Amniotic stem cell (primary cell): ENCODE results near the gene RTN4IP1.

ENCODE experiments used
- DNase-seq: peaks from one replicate; lab custom pipeline; 2025; lab: John Stamatoyannopoulos, UW

RTN4IP1 gene, protein sequence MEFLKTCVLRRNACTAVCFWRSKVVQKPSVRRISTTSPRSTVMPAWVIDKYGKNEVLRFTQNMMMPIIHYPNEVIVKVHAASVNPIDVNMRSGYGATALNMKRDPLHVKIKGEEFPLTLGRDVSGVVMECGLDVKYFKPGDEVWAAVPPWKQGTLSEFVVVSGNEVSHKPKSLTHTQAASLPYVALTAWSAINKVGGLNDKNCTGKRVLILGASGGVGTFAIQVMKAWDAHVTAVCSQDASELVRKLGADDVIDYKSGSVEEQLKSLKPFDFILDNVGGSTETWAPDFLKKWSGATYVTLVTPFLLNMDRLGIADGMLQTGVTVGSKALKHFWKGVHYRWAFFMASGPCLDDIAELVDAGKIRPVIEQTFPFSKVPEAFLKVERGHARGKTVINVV

DNA sequence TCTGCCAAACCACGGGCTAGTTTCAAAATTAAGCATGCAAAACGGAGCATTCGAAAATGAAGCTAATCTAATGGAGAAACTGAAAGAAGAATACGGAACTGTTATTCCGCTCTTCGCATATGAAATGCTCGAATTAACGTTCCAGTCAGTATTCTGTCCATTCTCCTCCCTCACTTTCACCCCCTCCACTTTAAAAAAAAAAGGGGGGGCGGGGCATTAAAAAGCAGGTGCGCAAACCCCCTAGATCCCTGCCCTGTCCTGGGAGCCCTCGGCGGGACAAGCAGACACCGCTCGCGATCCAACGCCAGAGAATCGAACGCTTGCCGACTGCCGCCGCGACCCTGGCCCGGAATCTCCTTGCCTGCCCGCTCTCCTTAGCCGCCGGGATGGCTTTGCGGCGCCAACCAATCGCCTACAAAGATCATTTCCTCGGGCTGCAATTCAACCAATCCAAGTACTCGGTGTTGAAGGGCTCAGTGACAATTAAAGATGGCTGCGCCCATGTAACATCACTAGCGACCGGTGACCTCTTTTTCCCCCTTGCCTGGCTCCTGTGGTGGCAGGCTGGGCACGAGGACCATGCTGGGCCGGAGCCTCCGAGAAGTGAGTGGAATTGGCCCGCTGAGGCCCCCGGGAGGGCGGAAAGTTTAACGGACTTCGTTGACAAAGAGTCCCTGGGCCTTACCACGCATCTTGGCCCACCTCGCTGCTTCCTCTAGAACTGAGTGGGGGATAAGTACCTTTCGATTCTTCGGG, at the start of gene RTN4IP1, which contains the start of gene QRSL1:
Gene RTN4IP1, minus strand, starts transcription at position 396 of the 756 bp plus-strand sequence. CDS start 477 bp downstream, outside the sequence.
Gene QRSL1, plus strand, starts transcription at position 476 of the 756 bp plus-strand sequence. Its CDS starts 104 bp downstream, at position 580.
- peak; percentile 85 for DNase-seq

DNA sequence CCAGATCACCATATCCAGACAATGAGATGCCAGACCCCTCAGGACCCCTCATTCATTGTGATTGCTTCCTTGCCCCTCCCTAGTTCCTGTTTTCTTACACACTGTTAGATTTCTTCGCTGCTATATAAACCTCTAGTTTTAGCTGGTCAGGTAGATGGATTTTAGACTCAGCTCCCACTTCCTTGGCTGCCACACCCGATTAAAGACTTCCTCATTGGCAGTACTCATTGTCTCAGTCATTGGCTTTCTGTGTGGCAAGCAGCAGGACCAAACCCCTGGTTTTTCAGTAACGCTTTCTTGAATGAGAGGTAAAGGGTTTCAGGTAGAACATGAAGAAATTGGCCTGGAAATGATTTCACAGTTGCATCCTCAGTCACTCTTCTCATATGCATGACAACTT, 48.0 kb upstream of the RTN4IP1 start:
- no peak for DNase-seq

DNA sequence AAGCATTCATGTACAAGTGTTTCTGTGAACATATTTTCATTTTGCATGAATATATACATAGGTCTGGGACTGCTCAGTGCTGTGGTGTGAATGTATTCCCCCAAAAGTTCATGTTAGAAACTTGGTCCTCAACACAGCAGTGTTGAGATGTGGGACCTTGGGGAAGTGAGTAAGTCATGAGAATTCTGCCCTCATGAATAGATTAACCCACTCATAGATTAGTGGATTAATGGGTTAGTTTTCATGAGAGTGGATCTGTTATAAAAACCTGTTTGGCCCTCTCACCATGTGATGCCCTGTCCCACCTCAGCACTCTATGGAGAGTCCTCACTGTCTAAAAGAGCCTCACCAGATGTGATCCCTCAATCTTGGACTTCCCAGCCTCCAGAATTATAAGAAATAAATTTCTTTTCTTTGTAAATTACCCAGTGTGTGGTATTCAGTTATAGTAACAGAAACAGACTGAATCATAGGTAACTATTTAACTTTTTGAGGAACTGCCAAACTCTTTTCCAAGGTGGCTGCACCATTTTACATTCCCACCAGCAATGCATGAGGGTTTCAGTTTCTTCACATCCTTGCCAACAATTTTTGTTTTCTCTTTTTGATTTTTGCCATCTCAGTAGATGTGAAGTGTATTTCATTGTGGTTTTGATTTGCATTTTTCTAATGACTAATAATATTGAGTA, 45.4 kb upstream of the RTN4IP1 start:
- DNase-seq, result no peak

DNA sequence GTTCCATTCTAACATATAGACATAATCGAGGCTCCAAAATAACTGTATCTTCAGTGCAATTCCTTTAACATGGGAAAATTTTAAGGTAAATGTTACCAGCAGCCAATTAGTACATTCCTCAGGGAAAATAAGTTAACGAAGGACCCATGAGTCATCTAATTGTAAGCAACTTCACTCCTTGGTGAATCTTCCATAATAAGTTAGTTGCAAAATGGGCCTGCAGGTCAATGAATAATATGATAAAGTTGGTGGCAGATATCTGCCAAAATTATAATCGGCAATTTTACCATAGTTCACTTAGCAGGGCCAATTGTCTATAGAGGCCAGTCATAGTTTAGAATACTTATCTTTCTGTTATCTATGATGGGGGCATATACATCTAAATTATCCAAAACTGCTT, 42.4 kb upstream of the RTN4IP1 start:
- DNase-seq, result no peak

DNA sequence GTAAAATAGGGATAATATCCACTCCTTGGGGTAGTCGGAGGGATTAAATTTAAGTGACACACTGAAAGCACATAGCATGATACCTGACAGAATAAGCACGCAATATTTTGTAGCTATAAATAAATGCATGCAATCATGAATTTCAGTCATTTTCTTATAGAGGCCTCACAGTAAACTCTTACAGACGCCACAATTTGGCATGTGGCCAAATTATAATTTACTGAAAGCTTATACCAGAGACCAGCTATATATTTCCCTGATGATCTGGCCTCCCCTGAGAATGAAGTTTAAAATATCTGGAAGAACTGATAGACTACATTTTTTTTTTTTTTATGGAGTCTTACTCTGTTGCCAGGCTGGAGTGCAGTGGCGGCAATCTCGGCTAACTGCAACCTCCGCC, 40.9 kb upstream of the RTN4IP1 start:
- DNase-seq, result no peak

DNA sequence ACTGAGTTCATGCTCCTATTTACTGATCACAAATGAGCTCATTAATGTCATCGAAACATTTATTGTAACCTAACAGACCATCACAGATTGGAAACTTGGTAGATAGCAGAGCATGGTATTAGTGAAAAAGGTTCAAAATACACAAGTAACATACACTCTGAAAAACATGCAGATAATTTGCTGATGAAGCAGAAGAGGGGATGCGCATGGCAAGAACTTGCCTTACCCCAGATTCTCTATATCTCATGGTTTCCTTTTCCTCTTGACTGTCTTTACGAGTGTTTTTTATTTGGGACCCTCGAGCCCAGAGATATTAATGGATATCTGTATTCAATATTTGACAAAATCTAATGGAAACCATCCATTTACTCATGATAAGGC, 37.7 kb upstream of the RTN4IP1 start:
- no peak for DNase-seq

DNA sequence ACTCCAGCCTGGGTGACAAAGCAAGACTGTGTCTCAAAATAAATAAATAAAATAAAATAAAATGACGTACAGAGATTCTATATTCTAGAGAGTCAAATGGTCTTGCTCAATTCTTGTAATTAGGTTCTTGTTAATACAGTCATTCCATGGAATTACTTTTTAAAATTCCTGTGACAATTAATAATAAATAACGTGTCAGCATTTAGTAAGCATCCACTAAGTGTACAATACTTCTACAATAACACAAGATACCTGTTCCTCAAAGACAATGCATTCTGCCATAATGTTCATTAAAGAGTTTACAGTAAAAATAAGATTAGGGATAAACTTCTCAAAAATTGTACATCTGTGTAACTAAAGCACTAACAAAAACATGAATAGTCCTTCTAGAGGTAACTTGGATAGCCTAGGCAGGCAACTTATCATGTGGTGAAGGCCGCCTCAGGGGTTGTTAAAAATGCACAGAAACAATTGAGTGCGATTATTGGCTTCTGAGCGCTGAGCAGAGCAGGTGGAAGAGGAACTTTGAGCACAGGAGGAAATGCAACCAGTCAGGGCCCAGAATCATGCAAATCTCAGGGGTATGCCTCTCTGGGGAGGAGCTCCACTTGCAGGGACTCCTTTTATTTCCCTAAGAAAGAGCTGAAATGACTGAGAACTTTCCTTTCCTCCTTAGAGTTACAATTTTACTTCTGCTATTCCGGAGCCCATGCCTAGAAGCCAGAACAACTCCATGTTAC, 37.2 kb upstream of the RTN4IP1 start:
- no peak for DNase-seq

DNA sequence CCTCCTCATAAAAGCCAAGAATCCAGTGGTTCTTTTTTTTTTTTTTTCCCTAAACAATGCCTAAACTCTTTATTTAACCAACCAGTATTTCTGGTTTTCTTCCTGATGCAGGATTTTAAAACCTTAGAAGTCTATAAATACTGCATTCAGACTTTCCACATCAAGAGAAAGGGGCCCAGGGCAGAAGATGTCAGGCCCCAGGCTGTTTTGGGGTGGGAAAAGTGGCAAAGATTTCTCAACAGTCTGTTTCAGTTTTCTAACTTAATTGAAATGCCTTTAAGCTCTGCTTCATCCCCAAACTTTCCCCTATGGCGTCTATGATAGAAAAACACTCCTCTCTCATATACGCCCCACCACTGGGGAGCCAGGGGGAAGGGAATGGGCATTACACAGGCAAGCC, 33.2 kb upstream of the RTN4IP1 start:
- no peak for DNase-seq

DNA sequence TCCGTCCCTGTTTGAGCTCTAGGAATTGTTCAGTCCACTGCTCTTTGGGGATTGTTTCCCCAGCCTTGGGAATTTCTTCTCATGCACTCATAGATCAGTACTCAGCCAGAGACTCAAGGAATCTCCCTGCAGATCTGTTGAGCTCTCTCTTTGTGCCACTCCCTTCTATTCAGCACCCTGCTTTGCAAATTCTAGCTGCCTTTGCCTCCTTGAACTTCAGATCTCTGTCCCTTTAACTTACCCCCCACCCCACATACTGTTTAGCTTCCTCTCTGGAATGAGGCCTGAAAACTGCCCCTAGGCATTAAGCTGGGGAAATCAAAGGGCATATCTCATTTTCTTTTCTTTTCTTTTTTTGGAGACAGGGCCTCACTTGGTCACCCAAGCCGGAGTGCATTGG, 30.6 kb upstream of the RTN4IP1 start:
- no peak for DNase-seq

DNA sequence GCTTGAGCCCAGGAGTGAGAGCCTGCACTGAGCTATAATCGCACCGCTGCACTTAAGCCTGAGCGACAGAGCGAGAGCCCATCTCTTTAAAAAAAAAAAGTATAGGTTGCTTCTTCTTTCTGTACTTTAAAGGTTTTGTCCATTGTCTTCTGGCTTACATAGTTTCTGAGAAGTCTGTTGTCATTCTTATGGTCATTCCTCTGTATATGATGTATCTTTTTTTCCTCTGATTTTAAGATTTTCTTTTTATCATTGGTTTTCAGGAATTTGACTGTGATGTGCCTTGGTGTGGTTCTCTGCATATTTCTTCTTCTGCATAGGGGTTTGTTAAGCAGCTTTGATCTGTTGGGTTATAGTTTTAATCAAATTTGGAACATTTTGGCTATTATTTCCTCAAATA, 29.2 kb upstream of the RTN4IP1 start:
- no peak for DNase-seq

DNA sequence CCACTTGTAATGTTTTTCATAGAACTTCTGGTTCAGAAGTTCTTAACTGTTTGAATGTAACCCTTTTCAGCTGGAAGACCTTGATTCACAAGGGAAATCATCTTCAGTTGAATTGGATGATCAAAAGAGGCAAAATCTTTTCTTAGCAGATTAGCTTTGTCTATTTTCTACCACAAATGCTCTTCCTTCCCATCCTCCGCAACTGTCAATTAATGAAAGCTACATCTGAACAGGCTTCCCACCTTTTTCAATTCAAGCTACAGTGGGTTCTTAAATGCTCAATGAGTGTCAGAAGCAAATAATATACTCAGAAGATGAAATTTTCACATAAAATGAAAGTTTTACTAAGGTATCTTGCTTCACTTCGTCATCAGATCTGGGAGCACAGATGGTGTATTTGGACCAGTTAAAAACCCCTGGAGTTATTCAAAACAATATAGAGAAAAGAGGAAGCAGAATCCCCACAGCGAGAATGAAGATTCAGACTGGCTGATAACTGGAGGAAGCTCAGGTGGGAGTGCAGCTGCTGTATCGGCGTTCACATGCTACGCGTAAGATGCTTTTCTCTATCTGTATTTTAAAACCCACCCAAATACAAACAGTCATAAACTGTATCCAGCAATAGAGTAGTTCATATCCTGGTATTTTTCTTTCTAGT, 19.5 kb upstream of the RTN4IP1 start:
- no peak for DNase-seq

DNA sequence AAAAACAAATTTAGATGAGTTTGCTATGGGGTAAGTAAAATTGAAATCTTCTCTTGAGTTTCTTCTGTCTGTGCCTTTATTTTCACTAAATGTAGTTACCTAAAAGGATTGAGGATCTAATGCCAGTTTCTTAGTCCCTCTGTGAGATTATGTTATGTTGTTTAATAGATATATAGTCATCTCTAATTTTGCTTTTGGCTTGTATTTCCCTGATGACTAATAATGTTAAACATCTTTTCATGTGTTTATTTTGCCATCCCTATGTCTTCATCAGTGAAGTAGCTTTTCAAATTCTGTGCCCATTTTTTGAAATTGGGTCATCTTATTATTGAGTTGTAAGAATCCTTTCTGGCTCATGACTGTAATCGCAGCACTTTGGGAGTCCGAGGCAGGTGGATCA, 13.8 kb upstream of the RTN4IP1 start:
- no peak for DNase-seq

DNA sequence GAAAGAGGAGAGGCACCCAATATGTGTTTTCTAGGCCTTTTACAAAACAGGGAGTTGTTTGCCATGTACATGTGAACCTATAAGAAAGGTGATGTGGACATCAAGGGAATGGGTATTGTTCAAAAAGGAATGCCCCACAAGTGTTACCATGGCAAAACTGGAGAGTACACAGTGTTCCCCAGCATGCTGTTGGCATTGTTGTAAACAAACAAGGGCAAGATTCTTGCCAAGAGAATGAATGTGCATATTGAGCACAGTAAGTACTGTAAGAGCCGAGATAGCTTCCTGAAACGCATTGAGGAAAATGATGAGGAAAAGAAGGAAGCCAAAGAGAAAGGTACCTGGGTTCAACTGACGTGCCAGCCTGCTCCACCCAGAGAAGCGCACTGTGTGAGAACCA, 13.2 kb upstream of the RTN4IP1 start:
- no peak for DNase-seq

DNA sequence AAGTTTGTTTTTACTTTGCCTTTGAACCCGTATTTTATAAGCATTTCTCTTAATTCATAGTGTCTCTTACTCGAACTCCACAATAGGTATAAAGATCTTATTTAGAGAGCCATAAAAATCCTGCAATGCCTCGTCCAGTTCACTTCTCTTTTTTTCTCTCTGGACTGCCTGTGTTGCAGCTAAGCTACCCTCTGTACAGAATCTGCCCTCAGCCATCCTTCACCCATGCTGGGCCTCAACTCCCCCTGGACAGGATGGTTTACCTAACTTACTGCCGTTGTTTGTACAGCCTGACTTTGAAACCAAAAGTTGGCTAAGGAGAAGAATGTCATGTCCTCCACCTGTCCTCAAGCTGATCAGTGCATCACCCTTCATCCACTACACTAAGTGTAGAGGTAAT, 10.5 kb upstream of the RTN4IP1 start:
- no peak for DNase-seq

DNA sequence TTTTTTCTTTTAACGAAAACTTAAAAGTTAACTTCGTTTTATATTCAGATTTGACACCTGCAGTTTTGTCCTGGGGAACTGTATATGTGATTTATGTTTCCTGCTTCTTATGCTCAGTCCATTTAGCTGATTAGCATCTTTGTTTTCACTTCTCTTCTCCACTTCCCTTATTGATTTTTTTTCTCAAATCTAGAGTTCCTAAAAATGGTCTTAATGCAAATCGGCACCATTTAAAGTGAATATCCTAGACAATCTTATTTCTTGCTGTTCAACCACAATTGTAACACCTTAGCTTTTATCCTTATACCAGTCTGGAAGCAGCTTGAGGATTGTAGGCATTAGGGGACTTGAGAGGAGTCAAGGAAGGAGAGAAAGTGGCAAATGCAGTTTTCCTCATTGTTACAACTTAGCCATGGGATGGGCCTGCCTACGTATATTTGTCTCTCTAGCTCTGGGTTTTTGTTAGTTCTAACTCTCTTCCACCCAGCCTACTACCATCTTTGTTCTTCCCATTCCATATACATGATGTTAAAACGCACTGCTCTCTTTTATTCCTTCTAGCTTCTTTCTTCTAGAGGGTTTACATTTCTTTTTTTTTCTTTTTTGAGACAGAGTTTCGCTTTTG, 8.5 kb upstream of the RTN4IP1 start:
- DNase-seq, result no peak

DNA sequence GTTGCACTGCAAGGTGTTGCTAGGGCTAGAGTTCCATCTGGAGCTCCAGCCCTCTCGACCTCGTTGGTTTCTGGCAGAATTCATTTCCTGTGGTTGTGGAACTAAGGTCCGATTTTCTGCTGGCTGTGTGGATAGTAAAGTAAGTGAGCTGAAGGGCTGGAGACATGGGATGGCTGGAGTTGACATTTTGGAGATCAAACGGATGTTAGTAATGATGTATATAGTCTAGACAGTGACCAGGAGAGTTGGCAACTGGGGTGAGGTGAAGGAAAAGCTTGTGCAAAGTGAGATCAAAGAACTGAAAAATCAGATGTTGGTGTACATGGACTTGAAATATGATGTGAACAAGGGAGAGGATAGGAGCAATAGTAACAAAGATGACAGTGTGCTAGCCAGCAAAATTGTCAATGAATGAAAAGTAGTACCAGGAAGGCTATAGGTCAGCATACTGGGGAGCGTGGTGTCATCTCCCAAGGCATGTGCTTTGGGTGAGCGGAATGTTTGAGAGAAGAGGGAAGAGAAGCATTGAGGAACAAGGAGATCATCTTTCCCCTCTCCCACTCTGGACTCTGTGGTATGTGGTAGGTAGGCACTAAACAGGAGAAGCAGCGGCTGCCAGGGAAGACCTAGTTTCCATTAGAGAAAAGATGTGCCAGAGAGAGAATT, 7.9 kb upstream of the RTN4IP1 start:
- DNase-seq, result no peak

DNA sequence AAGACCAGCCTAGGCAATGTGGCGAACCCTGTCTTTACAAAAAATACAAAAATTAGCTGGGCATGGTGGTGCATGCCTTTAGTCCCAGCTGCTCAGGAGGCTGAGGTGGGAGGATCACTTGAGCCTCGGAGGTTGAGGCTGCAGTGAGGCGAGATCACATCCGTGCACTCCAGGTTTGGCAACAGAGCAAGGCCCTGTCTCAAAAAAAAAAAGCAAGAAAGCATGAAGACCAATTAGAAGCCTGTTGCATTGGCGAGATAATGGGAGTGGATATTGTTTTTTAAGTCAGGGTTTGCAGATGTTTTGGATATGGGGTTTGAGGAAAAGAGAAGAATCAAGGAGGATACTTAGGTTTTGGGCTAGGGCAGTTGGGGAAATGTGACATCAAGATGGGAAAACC, 5.3 kb upstream of the RTN4IP1 start:
- DNase-seq, result no peak

DNA sequence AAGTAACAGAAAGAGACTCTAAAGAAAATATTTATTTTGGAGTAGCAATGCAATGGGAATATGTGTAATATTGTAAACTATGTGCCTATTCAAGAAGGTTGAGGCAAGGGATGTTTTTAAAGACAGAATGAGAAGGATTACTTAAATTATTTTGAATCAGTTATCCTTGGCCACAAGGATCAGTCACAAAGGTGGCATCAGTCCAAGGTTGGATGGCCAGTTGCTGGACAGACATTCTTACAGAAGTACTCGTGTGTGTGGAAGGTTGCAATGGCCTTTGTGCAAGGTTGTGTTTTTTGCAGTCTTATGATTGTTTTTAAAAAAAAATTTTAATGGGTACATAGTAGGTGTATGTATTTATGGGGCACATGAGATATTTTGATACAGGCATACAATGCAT, 2.0 kb upstream of the RTN4IP1 start:
- DNase-seq, result no peak

DNA sequence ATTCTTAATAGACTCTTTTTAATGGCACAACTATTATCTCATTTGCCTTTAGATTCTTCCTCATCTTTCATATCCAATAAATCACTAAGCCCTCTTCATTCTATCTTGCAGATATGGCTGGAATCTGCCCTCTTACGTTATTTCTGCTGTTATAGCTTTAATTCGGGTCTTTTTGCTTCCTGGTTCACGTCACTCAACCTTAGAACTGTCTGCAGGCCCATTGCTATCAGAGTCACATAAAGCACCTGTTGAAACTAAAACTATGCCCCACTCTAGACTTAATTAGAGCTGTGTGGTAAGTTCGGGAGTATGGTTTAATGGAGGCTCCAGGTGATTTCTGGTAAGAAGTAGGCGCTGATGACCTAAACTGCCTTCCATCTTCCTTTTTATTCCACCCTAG, 1.1 kb upstream of the RTN4IP1 start:
- DNase-seq, result no peak

DNA sequence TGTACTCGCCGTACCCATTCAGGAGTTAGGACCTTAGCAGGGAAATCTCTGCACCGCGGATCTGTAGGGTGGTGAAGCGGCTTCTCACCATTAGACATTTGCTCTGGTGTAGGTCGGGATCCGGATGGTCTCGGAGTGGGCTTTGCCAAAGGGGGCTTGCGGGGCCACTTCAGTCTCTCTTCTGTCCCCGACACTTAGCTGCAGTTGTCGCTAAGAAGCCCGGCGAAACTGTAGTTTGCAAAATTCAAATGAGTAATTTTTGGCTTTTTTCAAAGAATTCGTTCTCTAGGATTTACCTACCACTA, 513 bp upstream of the RTN4IP1 start:
- no peak for DNase-seq

DNA sequence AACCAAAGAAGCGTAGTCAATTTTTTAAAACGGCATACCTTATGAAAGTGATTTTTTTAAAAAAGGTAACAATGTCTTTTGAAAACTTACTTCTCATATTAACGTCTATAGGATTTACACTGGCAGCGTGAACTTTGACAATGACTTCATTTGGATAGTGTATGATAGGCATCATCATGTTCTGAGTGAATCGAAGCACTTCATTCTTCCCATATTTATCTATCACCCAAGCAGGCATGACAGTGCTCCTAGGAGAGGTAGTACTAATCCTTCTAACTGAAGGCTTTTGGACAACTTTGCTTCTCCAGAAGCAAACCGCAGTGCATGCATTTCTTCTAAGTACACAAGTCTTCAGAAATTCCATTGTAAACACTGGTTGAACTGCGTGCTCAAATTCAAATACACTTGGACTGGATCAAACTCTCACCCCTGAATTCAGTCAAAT, 618 bp downstream of the RTN4IP1 start:
- DNase-seq, result no peak
